Suprapubic skin (tissue), 3 donors: ENCODE data around the gene GATA6.

Experiments used
- POLR2AphosphoS5 ChIP-seq, 3 donors: sonication (generic); formaldehyde crosslinking; IDR thresholded peaks; one replicate each; pipeline ENCODE4 v1.6.1; 2017; ENCODE audit warnings: antibody characterized with exemption in 3 of 3
- TF ChIP-seq, protein P1 (sequence below), 2 donors: fragments of 200-600 bp in 1 of 2; fragments of 450-650 bp in 1 of 2; sonication (generic) in 1 of 2; IDR thresholded peaks; one replicate each; pipeline ENCODE4 v1.5.1; 2016 to 2019; ENCODE audit warnings: antibody characterized with exemption in 2 of 2, mild to moderate bottlenecking in 1 of 2, moderate library complexity in 1 of 2

DNA sequence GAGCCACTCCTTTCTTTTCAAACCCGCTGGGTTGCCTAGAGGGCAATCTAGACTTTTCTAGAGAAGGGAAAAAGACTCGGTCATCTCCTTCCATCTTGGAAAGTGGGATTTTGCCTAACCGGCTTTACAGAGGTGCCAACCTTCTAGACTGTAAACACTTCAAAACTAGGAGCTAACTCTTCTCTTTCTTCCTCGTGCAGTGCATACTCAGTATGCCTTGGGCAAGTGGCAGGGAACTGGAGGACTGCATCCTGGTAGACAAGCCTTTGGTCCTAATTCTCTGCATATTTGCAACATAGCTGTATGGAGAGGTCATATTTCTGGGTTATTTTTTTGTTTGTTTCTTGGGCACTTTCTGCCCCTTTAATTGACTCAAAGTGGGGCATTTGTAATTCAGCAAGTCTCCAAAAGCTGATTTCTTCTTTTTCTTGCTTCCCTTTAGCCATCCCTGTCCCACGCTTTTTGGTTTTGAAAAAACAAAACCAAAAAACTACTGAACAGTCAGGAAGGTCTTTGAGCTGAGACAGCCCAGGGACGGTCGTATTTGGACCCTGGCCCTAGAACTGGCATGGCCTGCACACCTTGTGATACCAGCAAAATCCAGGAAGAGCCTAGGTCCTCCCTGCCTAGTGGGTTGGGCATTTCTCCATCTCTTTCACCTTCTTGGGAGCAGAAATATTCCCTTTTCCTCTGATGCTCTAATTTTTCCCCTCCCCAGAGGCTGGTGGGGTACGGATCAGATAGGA is 5.8 kb upstream of the GATA6 start:
- TF ChIP-seq, protein P1, sequence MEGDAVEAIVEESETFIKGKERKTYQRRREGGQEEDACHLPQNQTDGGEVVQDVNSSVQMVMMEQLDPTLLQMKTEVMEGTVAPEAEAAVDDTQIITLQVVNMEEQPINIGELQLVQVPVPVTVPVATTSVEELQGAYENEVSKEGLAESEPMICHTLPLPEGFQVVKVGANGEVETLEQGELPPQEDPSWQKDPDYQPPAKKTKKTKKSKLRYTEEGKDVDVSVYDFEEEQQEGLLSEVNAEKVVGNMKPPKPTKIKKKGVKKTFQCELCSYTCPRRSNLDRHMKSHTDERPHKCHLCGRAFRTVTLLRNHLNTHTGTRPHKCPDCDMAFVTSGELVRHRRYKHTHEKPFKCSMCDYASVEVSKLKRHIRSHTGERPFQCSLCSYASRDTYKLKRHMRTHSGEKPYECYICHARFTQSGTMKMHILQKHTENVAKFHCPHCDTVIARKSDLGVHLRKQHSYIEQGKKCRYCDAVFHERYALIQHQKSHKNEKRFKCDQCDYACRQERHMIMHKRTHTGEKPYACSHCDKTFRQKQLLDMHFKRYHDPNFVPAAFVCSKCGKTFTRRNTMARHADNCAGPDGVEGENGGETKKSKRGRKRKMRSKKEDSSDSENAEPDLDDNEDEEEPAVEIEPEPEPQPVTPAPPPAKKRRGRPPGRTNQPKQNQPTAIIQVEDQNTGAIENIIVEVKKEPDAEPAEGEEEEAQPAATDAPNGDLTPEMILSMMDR (IDR thresholded peaks at IDR 0.05) = no peak
- no peak for TF ChIP-seq POLR2AphosphoS5 (IDR thresholded peaks at IDR 0.05)
